WTC11 (cell line): ENCODE measurements around the gene CYP19A1. TPM values are rescaled to one million over a fixed set of nuclear protein-coding genes. Genes with fewer than 3 reads are reported as not detected.

ENCODE experiments used
- ATAC-seq: fragments of 200-7000 bp; cut with Tn5 transposase; 2 replicates; pipeline ENCODE4 v1.10.0; 2021; ENCODE audit warnings: mild to moderate bottlenecking, moderate library complexity
- Bru-seq: library from RNA; stranded (reverse); fragments of 400-500 nt; gene quantifications from one replicate; lab custom pipeline; 2021; lab: Mats Ljungman, UMichigan
- CTCF ChIA-PET: fragments of 300-600 bp; sonication (Branson Sonifier 250); formaldehyde crosslinking; loops from one replicate; lab custom pipeline; 2021; ENCODE audit warnings: antibody characterized with exemption; lab: Charles Lee
- POLR2A ChIA-PET: fragments of 350-600 bp; sonication (Branson Sonifier 250); formaldehyde crosslinking; loops from one replicate; lab custom pipeline; 2021; ENCODE audit warnings: antibody characterized with exemption; lab: Charles Lee
- DNase-seq: peaks from one replicate; pipeline ENCODE4 v3.0.0; 2021; ENCODE audit warnings: low spot score
- H3K27ac Mint-ChIP-seq: 2 replicates; pipeline ENCODE4 v1.8.0; 2021; ENCODE audit warnings: mixed read lengths
- H3K27me3 Mint-ChIP-seq: 2 replicates; pipeline ENCODE4 v1.8.0; 2021; ENCODE audit warnings: low read depth, mild to moderate bottlenecking, moderate library complexity, mixed read lengths
- H3K36me3 Mint-ChIP-seq: 2 replicates; pipeline ENCODE4 v1.8.0; 2021; ENCODE audit warnings: mixed read lengths
- H3K4me1 Mint-ChIP-seq: 2 replicates; pipeline ENCODE4 v1.8.0; 2022; ENCODE audit warnings: mixed read lengths
- H3K4me3 Mint-ChIP-seq: 2 replicates; pipeline ENCODE4 v1.8.0; 2021; ENCODE audit warnings: mild to moderate bottlenecking, moderate library complexity, mixed read lengths
- H3K9me3 Mint-ChIP-seq: 2 replicates; pipeline ENCODE4 v1.8.0; 2021; ENCODE audit warnings: mixed read lengths
- AR ChIP-seq: fragments of 250-450 bp; sonication (Bioruptor Pico); IDR thresholded peaks from 2 replicates; pipeline ENCODE4 v1.9.0; 2021; ENCODE audit warnings: mild to moderate bottlenecking
- ATF6 ChIP-seq: sonication (generic); formaldehyde crosslinking; IDR thresholded peaks from 2 replicates; pipeline ENCODE4 v1.8.1; 2023; ENCODE audit warnings: mild to moderate bottlenecking, missing genetic modification reagents
- E2F4 ChIP-seq: sonication (generic); formaldehyde crosslinking; IDR thresholded peaks from 2 replicates; pipeline ENCODE4 v1.8.1; 2022; ENCODE audit warnings: low read depth, mild to moderate bottlenecking, moderate library complexity, missing genetic modification reagents, borderline replicate concordance
- ESRRA ChIP-seq: sonication (generic); formaldehyde crosslinking; IDR thresholded peaks from 2 replicates; pipeline ENCODE4 v1.8.1; 2022; ENCODE audit warnings: mild to moderate bottlenecking, missing genetic modification reagents, borderline replicate concordance
- HMGXB4 ChIP-seq: sonication (generic); formaldehyde crosslinking; IDR thresholded peaks from 2 replicates; pipeline ENCODE4 v1.8.1; 2023; ENCODE audit warnings: mild to moderate bottlenecking, moderate library complexity, missing genetic modification reagents
- JAZF1 ChIP-seq: fragments of 250-450 bp; sonication (Bioruptor Pico); IDR thresholded peaks from 2 replicates; pipeline ENCODE4 v1.9.0; 2021; ENCODE audit warnings: moderate library complexity, mild to moderate bottlenecking, inconsistent platforms
- JUN ChIP-seq: sonication (generic); formaldehyde crosslinking; IDR thresholded peaks from 2 replicates; pipeline ENCODE4 v1.8.0; 2023; ENCODE audit warnings: mild to moderate bottlenecking, missing genetic modification reagents
- MXD4 ChIP-seq: fragments of 250-450 bp; sonication (Bioruptor Pico); IDR thresholded peaks from 2 replicates; pipeline ENCODE4 v1.8.0; 2021; ENCODE audit warnings: mild to moderate bottlenecking, moderate library complexity, borderline replicate concordance
- MYBL2 ChIP-seq: sonication (generic); formaldehyde crosslinking; IDR thresholded peaks from 2 replicates; pipeline ENCODE4 v1.8.1; 2023; ENCODE audit warnings: mild to moderate bottlenecking, moderate library complexity, missing genetic modification reagents
- PREB ChIP-seq: sonication (generic); formaldehyde crosslinking; IDR thresholded peaks from 2 replicates; pipeline ENCODE4 v1.8.1; 2022; ENCODE audit warnings: mild to moderate bottlenecking, missing genetic modification reagents, moderate library complexity, borderline replicate concordance
- PRRX2 ChIP-seq: fragments of 250-450 bp; sonication (Bioruptor Pico); IDR thresholded peaks from 2 replicates; pipeline ENCODE4 v1.8.0; 2021; ENCODE audit warnings: mild to moderate bottlenecking
- SOX15 ChIP-seq: fragments of 250-450 bp; sonication (Bioruptor Pico); IDR thresholded peaks from 2 replicates; pipeline ENCODE4 v1.9.0; 2021; ENCODE audit warnings: mild to moderate bottlenecking
- SP1 ChIP-seq: sonication (generic); formaldehyde crosslinking; conservative IDR thresholded peaks from 2 replicates; pipeline ENCODE4 v1.8.1; 2022; ENCODE audit warnings: missing genetic modification reagents
- TEAD1 ChIP-seq: sonication (generic); formaldehyde crosslinking; IDR thresholded peaks from 2 replicates; pipeline ENCODE4 v1.8.0; 2022; ENCODE audit warnings: mild to moderate bottlenecking, missing genetic modification reagents
- TEAD4 ChIP-seq: sonication (generic); formaldehyde crosslinking; IDR thresholded peaks from 2 replicates; pipeline ENCODE4 v1.8.0; 2022; ENCODE audit warnings: mild to moderate bottlenecking, missing genetic modification reagents
- TP53 ChIP-seq: sonication (generic); formaldehyde crosslinking; IDR thresholded peaks from 2 replicates; pipeline ENCODE4 v1.8.1; 2023; ENCODE audit warnings: mild to moderate bottlenecking, missing genetic modification reagents
- USF1 ChIP-seq: sonication (generic); formaldehyde crosslinking; IDR thresholded peaks from 2 replicates; pipeline ENCODE4 v1.8.0; 2022; ENCODE audit warnings: mild to moderate bottlenecking, missing genetic modification reagents
- ZBTB21 ChIP-seq: sonication (generic); formaldehyde crosslinking; IDR thresholded peaks from 2 replicates; pipeline ENCODE4 v1.8.1; 2023; ENCODE audit warnings: mild to moderate bottlenecking, missing genetic modification reagents, borderline replicate concordance
- ZBTB43 ChIP-seq: sonication (generic); formaldehyde crosslinking; IDR thresholded peaks from 2 replicates; pipeline ENCODE4 v1.8.1; 2023; ENCODE audit warnings: mild to moderate bottlenecking, missing genetic modification reagents
- long read RNA-seq, 3 experiments: library from RNA in 1 of 3; library from capped mRNA in 1 of 3; library from polyadenylated mRNA in 1 of 3; unstranded in 2 of 3; stranded (forward) in 1 of 3; transcript quantifications; one replicate each; pipeline ENCODE4 v2.0.0, GENCODE V29; 2021
- total RNA-seq: library from RNA; stranded (reverse); gene quantifications from 3 replicates; pipeline ENCODE4 v1.2.3, GENCODE V29; 2021

CYP19A1 gene
- total RNA-seq, result not detected in 3 replicates
- Bru-seq, nascent RNA, result percentile 0 among the genes with signal in this experiment
- long read RNA-seq, experiment 1, partial matches to known transcripts, result 0 of 7 reads
- long read RNA-seq, experiment 1, other reads (novel, unspliced or antisense), result 7 of 7 reads
- long read RNA-seq, experiment 2, result 0 reads
- long read RNA-seq, experiment 3, partial matches to known transcripts, result 0 of 2 reads
- long read RNA-seq, experiment 3, other reads (novel, unspliced or antisense), result 2 of 2 reads

- H3K27me3 Mint-ChIP-seq, result peaks cover 51% of the 10 kb centered on the region
These were observed at the start of gene CYP19A1 for GRCh38 chr15:51338496-51338895. Gene CYP19A1 (minus strand): TSS chr15:51338596. CDS start chr15:51242912, 95,684 bp downstream.

GRCh38 chr15:51387699-51388041 lies 49.3 kb upstream of the CYP19A1 start:
- Mint-ChIP-seq H3K4me3 (no peak overlapping the region), H3K4me1 (peaks cover 19% of the 10 kb centered on the region), H3K9me3 (peaks cover 7% of the 10 kb centered on the region), H3K27ac (no peak overlapping the region), H3K27me3 (peaks cover 2% of the 10 kb centered on the region; the same call in 1 of the 2 replicates), H3K36me3 (peaks cover 6% of the 10 kb centered on the region)
- no peak for DNase-seq
- POLR2A ChIA-PET, result no interaction called here
- no peak for ATAC-seq
- CTCF ChIA-PET, result interaction anchor here (0.6 to 5.8 kb wide), 3 partner anchors 15 to 255 kb away, joined by 3 to 40 read pairs (median 6); no protein-coding TSS in a partner anchor
- TF ChIP-seq AR (CRISPR knock-in tag) (no peak), PRRX2 (CRISPR knock-in tag) (no peak), ATF6 (CRISPR knock-in tag) (no peak), MYBL2 (no peak), ESRRA (CRISPR knock-in tag) (no peak), JAZF1 (CRISPR knock-in tag) (no peak), MXD4 (no peak), SOX15 (CRISPR knock-in tag) (no peak), USF1 (CRISPR knock-in tag) (no peak), JUN (CRISPR knock-in tag) (no peak), TEAD1 (CRISPR knock-in tag) (no peak), HMGXB4 (CRISPR knock-in tag) (no peak), ZBTB43 (no peak), E2F4 (CRISPR knock-in tag) (no peak), ZBTB21 (no peak), TP53 (no peak), TEAD4 (CRISPR knock-in tag) (no peak)

More at GRCh38 chr15:51338496-51338895, at the start of gene CYP19A1:
- no peak for TF ChIP-seq PREB (CRISPR knock-in tag)
- no peak for TF ChIP-seq SP1 (CRISPR knock-in tag)
- Mint-ChIP-seq H3K36me3 (no peaks in the 10 kb centered on the region), H3K9me3 (no peaks in the 10 kb centered on the region), H3K4me3 (no peak within 1 kb of the TSS), H3K4me1 (0 out of 2 replicates have a peak, but pooled peaks cover 4% of the 10 kb centered on the region), H3K27ac (no peak within 1 kb of the TSS)
- DNase-seq (no peak), ATAC-seq (no peak)
- POLR2A ChIA-PET, result no interaction called here
- CTCF ChIA-PET, result no interaction called here
